Measurements from ENCODE around the gene CD22. TPM values are rescaled to one million over a fixed set of nuclear protein-coding genes. Genes with fewer than 3 reads are reported as not detected.

CD22 gene
- total and polyA plus RNA-seq, 2 of the 13 experiments (the other 11 are each of a cell fraction or from before 2014, with no cell fraction given), result 0.71 to 1.7 TPM

DNA sequence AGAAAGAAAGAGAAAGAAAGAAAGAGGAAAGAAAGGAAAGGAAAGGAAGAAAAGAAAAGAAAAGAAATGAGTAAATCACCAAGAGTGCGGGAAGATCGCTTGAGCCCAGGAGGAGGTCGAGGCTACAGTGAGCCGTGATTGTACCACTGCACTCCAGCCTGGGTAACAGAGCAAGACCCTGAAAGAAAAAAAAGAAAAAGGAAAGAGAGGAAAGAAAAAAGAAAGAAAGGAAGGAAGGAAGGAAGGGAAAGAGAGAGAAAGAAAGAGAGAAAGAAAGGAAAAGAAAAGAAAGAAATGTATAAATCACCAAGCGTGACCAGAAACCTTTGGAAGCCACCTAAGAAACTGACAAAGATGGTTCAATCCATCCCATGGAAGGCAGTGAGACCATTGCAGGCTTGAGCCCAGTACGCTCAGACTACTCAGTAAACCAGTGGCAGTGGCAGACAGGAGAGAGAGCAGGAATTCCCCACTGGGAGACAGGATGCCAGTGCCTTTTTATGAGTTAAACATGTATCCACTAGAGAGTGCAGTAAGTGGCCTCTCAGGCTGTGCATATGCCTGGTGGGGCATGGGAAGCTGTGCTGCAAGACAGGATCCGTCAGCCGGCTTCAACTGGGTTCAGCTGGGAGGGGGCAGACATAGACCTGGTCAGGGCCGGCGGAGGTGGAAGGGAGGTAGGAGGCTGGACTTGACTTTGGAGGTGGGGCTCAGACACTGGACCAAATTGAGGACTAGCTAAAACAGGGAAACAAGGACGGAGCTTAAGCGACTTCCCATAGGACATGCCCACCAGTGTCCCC is 46.7 kb downstream of the CD22 start:
- H4K20me1 ChIP-seq (ENCODE audit: insufficient read depth, low read length), result no peaks in the 10 kb centered on the region
- no peak for FAIRE-seq
- no peak overlapping the region for H3K9ac ChIP-seq (ENCODE audit: insufficient read depth, low read depth, low read length)
- no peak for DNase-seq (ENCODE audit: low spot score)
- H3K9me3 ChIP-seq (ENCODE audit: low read length), result no peaks in the 10 kb centered on the region
- ATAC-seq, result no peak
- intact Hi-C loops (cut with micrococcal nuclease; ENCODE audit: unreplicated experiment), result no loop called here
- BruUV-seq (replicated peaks), result no TSS peak
- ChIA-PET POLR2A (interaction anchor here (0.6 kb wide), 1 partner anchor 235 kb away, joined by 3 read pairs; no protein-coding TSS in a partner anchor), CTCF (ENCODE audit: low intra/inter-chr PET ratio, low total read pairs) (no interaction called here)
- 93% methylated on average over 12 of the region's 12 CpGs for WGBS (ENCODE audit: low lambda C conversion rate)
- H3K27me3 ChIP-seq (ENCODE audit: control insufficient read depth in 1 of 2, insufficient read depth in 2 of 2, low read length in 2 of 2), result no peaks in the 10 kb centered on the region
- peaks cover 56% of the 10 kb centered on the region for H3K4me1 ChIP-seq (ENCODE audit: insufficient read depth, low read length)
- no peak overlapping the region for H3K4me3 ChIP-seq (replicated peaks in 1 of 3; ENCODE audit: insufficient read depth in 1 of 3, low read depth in 2 of 3, low read length in 3 of 3)
- no peaks in the 10 kb centered on the region for H3K36me3 ChIP-seq (replicated peaks in 1 of 2; ENCODE audit: control insufficient read depth in 1 of 2, insufficient read depth in 2 of 2, low read length in 2 of 2)
- no peaks in the 10 kb centered on the region for H3K79me2 ChIP-seq (ENCODE audit: insufficient read depth, low read length)
- H3K27ac ChIP-seq (ENCODE audit: extremely low read length, insufficient read depth, low read length), result no peak overlapping the region
- no peak overlapping the region for H2AFZ ChIP-seq (ENCODE audit: low read length)
- no peak overlapping the region for H3K4me2 ChIP-seq (ENCODE audit: low read depth, low read length)
- in situ Hi-C loops (cut with HindIII; ENCODE audit: extremely low pct_ligation_motif_present, low pct_unique_long_range_greater_than_20kb), result no loop called here
- TF ChIP-seq MED1 (CRISPR knock-in tag; IDR thresholded peaks at IDR 0.05), result no peak
- TF ChIP-seq, protein P1, sequence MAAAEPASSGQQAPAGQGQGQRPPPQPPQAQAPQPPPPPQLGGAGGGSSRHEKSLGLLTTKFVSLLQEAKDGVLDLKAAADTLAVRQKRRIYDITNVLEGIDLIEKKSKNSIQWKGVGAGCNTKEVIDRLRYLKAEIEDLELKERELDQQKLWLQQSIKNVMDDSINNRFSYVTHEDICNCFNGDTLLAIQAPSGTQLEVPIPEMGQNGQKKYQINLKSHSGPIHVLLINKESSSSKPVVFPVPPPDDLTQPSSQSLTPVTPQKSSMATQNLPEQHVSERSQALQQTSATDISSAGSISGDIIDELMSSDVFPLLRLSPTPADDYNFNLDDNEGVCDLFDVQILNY (CRISPR knock-in tag; conservative IDR thresholded peaks at IDR 0.05), result no peak
- no peak for TF ChIP-seq RBM22 (optimal IDR thresholded peaks at IDR 0.05; ENCODE audit: low read length)
- TF ChIP-seq DMAP1 (CRISPR knock-in tag; IDR thresholded peaks at IDR 0.05), result no peak
- no peak for TF ChIP-seq ZNF883 (CRISPR knock-in tag; IDR thresholded peaks at IDR 0.05; ENCODE audit: not compliant biosample characterization)
- TF ChIP-seq NFKB2 (CRISPR knock-in tag; IDR thresholded peaks at IDR 0.05; ENCODE audit: borderline replicate concordance), result no peak
- TF ChIP-seq PRDM10 (CRISPR knock-in tag; IDR thresholded peaks at IDR 0.05; ENCODE audit: low read depth), result no peak
- no peak for TF ChIP-seq FOXM1 (CRISPR knock-in tag; IDR thresholded peaks at IDR 0.05)
- TF ChIP-seq ZBTB40 (IDR thresholded peaks at IDR 0.05), result no peak
- TF ChIP-seq ZBTB40 (CRISPR knock-in tag; IDR thresholded peaks at IDR 0.05), result no peak

Measured in HepG2 (cell line).